GM13976 (cell line): ENCODE data around the gene MEX3A.

Experiments used
- DNase-seq: peaks from one replicate; pipeline ENCODE4 v3.0.0; 2012; ENCODE audit warnings: low spot score
- CTCF ChIP-seq: IDR thresholded peaks from 2 replicates; pipeline ENCODE4 v1.5.1; 2012; ENCODE audit warnings: borderline replicate concordance, mild to moderate bottlenecking; ENCODE audit not compliant: insufficient read depth; ENCODE audit errors: extremely low read depth, missing control alignments, control extremely low read depth
- in situ Hi-C: fragments of 300-500 bp; cut with MboI; formaldehyde crosslinking; loops from one replicate; pipeline ENCODE4 v1.12.0; 2022; ENCODE audit warnings: low sequenced_read_pairs, mixed read lengths, inconsistent platforms; ENCODE audit not compliant: unreplicated experiment

Gene MEX3A

DNA sequence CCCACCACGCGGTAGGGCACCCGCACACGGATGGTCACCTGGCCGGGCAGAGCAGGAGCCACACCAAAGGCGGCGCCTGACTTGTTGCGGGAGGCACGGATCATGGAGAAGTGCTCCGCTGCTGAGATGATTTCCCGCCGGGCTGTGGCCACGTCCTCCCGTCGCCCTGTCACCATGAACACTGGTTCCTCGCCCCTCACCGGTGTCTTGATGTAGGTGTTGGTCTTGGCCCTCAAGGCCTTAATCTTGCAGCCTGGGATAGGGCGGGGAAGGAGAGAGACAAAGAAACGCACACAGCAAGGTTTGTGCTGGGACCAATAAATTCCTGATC lies 4.9 kb downstream of the MEX3A start:
- DNase-seq: no peak
- TF ChIP-seq CTCF: no peak
- in situ Hi-C loops: no loop called here

DNA sequence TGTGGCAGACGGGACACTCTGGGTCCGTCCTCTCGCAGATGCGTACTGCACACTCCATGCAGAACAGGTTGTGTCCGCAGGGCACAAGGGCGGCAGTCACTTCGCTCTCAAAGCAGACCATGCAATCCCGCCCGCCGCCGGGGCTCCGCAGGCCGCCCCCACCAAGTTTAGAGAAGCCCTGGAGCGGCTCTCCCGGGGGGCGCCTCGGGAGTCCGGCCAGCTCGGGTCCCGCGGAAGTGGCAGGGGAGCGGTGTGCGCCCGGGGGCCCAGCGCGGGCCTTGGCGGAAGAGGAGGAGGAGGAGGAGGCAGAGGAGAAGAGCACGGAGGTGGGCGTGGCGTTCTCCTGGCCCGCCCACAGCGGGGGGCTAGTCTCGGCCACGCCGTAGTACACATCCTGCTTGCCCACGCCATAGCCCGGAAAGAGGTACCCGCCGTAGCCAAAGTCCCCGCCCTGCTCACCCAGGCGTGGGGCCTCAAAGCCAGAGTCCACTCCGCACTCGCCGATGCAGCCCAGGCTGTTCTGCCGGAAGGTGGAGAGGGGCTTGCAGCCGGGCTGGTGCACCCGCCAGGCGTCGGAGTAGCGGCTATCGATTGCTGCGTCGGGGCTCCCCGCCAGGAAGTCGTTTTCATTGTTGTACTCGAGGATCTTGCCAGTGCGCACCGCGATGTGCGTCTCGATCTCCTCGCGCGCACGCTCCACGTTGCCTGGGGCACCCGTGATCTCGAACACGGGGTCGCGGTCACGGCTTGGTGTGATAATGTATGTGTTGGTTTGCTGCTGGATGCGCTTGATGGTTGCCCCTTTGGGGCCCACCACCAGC lies 5.4 kb downstream of the MEX3A start:
- in situ Hi-C loops: no loop called here
- TF ChIP-seq CTCF: no peak
- peak; percentile 84 for DNase-seq

- no peak for DNase-seq
- in situ Hi-C loops: no loop called here
- no peak for TF ChIP-seq CTCF
Observed at GRCh38 chr1:156075775-156076204, 6.5 kb downstream of the MEX3A start.

DNA sequence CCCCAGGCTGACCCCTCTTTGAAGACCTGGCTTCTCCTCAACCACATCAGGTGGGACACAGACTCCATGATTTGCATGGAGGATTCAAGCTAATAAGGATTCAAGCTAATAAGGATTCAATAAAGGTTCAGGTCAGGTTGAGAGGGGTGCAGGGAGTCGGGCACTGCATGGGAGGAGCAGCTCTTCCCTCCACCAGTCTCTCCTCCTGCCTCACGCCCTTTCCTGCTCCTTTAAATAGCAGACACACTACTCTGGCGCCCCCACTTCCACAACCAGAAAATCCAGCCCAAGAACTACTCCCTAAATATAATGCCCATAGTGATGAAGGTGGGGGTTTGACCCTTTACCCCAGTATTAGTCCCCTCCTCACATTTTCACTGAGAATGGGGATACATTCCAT lies 7.1 kb downstream of the MEX3A start:
- DNase-seq: no peak
- no peak for TF ChIP-seq CTCF
- in situ Hi-C loops: no loop called here

GRCh38 chr1:156074661-156075060 lies 7.6 kb downstream of the MEX3A start:
- in situ Hi-C loops: no loop called here
- DNase-seq: no peak
- no peak for TF ChIP-seq CTCF

GRCh38 chr1:156073740-156074139 lies 8.5 kb downstream of the MEX3A start:
- TF ChIP-seq CTCF: no peak
- in situ Hi-C loops: no loop called here
- DNase-seq: no peak
